GM20000 (cell line): ENCODE results near the gene DLK2.

Source experiments
- DNase-seq: peaks from one replicate; pipeline ENCODE4 v3.0.0; 2012; ENCODE audit warnings: low spot score
- TF ChIP-seq, protein P1 (sequence below): IDR thresholded peaks from 2 replicates; pipeline ENCODE4 v1.5.1; 2012; ENCODE audit warnings: mild to moderate bottlenecking, control low read depth; ENCODE audit errors: extremely low read depth, missing control alignments

The DLK2 gene

DNA sequence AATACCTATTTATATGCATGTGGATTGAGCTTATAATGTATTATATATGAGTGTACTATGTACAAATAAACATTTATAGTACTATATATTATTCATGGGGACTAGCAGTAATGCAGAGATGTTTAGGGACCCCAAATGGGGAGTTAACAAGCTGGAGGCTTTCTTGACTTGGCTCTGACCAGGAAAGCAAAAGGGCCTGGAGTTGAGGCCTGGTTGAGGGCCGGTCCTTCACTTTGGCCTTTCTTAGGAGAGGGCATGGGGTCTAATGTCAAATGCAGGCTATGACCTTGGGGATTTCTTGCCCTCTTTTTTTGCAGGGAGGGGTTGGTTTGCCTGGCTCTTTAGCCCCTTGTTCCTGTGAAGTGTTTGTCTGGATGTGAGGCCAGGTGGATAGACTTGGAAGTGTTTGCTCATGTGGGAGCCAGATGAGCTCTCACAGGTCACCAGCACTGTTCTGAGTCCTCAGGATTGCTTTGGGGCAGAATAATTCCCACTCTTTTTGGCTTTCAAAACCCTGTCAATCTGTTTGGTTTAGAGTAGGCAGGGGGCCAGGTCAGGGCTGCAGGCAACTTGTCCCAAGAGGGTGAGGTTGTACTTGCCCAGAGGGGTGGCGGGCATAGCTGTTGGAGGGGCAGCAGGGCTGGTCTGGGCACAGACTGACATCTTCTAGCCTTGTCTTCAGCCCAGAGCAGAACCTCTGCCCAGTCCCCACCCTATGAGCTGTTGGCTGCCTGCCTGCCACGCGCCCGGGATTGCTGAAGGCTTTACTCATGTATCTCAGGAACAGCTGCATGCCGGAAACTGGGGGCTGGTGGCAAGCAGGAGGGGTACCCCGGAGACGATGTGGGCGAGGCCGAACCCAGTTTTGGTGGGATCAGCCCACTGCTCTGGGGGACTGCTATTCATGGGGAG, 36.7 kb upstream of the DLK2 start:
- TF ChIP-seq, protein P1, sequence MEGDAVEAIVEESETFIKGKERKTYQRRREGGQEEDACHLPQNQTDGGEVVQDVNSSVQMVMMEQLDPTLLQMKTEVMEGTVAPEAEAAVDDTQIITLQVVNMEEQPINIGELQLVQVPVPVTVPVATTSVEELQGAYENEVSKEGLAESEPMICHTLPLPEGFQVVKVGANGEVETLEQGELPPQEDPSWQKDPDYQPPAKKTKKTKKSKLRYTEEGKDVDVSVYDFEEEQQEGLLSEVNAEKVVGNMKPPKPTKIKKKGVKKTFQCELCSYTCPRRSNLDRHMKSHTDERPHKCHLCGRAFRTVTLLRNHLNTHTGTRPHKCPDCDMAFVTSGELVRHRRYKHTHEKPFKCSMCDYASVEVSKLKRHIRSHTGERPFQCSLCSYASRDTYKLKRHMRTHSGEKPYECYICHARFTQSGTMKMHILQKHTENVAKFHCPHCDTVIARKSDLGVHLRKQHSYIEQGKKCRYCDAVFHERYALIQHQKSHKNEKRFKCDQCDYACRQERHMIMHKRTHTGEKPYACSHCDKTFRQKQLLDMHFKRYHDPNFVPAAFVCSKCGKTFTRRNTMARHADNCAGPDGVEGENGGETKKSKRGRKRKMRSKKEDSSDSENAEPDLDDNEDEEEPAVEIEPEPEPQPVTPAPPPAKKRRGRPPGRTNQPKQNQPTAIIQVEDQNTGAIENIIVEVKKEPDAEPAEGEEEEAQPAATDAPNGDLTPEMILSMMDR, result no peak
- DNase-seq, result no peak

DNA sequence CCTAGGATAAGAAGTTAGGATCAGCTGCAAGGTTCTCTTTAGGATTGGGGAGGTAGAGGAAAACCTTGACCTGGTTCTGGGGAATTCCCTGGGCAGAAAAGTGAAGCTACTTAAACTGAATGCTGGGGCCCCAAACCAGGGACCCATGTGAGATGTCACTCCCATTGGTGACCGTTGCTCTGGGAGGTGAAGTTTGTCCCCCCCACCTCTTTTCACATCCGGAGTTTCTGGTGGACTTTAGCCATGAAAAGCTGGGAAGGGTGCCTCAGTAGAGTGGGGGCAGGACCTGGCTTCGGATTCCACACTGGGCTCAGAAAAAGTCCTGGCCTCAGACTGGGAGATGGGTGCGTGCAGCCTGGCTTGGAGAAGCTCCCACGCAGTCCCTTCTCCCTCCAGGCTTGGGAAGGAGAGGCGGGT, 35.2 kb upstream of the DLK2 start:
- TF ChIP-seq, protein P1, result no peak
- DNase-seq, result no peak

- DNase-seq, result no peak
- TF ChIP-seq, protein P1, result no peak
Measured at GRCh38 chr6:43489277-43490072, 34.1 kb upstream of the DLK2 start.

- TF ChIP-seq, protein P1, result no peak
- DNase-seq, result no peak
Measured at GRCh38 chr6:43488667-43489276, 33.4 kb upstream of the DLK2 start.

DNA sequence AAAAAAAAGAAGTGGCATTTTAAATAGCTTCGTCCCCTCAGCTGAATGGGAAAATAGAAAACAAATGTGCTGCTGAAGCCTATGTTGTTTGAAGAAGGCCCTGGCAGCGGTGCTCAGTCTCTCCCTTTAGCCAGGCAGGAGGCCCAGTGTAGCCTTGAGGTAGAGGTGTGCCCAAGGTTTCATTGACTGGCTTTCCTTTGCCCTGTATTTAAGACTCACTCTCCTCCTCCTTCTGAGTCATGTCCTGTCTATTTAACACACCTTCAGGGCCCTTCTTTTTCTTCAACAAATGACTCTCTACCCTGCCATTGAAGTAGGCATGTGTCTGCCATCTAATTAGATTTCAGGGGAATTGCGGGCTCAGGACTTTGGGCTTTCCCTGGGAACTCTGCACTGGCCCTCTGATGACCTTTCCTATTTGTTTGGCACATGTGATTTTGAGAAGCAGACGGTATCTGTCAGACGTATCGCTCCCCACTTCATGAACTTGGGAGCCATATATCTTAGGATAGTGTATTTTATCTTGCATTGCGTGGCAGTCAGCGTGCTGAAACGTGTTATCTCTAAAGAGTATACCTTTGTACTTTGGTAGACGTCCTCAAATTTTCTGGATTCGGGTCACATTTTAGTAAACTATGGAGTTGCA, 26.4 kb upstream of the DLK2 start:
- DNase-seq, result no peak
- TF ChIP-seq, protein P1, result no peak

- TF ChIP-seq, protein P1, result no peak
- DNase-seq, result no peak
Measured at GRCh38 chr6:43481075-43481474, 25.7 kb upstream of the DLK2 start.

DNA sequence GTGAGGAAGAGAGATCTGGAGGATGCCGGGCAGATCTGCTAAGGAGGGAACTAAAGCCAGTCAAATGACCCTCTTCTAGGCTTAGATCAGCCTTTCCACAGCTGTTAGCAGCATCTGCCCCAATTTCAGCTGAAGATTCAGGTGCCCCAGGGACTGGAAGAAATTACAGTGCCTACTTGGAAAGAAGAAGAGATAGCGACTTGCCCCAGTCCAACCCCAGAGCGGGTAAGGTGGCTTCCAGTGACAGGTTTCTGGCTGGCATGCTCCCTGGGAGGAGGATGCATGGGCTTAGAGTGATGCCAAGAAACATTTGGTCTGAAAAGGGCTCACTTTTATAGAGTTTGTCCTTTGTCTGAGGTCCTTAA, 22.6 kb upstream of the DLK2 start:
- no peak for DNase-seq
- TF ChIP-seq, protein P1, result no peak
